Neuron (in vitro differentiated cells): ENCODE data around the gene SEC31B.

Experiments used
- H2AFZ ChIP-seq: one replicate; pipeline ENCODE4 v1.6.1; 2013; ENCODE audit warnings: low read depth, mild to moderate bottlenecking, inconsistent platforms, low read length, moderate library complexity
- H3K27me3 ChIP-seq: one replicate; pipeline ENCODE4 v1.6.1; 2013; ENCODE audit warnings: low read length; ENCODE audit not compliant: insufficient read depth
- H3K36me3 ChIP-seq: one replicate; pipeline ENCODE4 v1.6.1; 2013; ENCODE audit warnings: low read length; ENCODE audit not compliant: insufficient read depth
- H3K4me1 ChIP-seq: one replicate; pipeline ENCODE4 v1.6.1; 2013; ENCODE audit warnings: low read length; ENCODE audit not compliant: insufficient read depth
- H3K4me3 ChIP-seq: 2 replicates; pipeline ENCODE4 v1.5.1; 2013; ENCODE audit warnings: mild to moderate bottlenecking, low read length, moderate library complexity
- H3K9me3 ChIP-seq: one replicate; pipeline ENCODE4 v1.6.1; 2013; ENCODE audit warnings: low read length

The SEC31B gene

DNA sequence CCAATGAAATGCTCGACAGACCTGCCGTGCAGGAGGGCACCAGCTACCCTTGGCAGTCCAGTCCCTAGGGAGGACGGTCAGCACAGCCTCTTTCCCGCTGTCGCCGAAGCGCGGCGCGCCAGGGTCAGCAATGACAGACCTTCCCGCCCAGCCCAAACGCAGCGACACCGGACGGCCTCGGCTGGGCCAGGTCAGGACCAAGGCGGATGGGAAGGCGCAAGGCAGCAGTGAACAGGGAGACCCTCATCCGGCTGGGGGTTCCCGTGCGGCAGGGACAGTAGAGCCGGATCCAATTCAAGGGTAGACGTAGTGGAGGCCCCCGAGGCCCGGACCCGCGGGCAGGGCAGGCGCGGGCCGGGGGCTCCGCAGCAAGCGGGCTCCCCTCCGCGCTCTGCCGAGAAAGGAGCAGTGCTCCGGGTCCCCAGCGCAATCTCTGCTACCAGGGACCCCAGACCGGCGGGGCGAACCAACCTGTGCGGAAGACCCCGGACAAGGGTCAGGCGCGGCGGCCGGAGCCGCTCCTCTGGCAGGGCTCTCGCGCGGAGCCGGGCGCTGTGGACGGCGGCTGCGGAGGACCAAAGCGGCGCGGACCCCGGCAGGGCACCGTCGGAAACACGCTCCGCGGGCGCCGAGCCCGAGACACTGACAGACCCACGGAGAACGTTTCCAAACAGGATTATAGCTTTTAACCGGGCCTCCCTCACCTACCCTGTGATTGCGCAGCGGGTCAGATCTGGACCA lies at the start of gene SEC31B:
TSS of gene SEC31B (minus strand) at position 551 of the 741 bp plus-strand sequence. CDS start 2,909 bp downstream, outside the sequence.
- peaks cover 13% of the 10 kb centered on the region for H3K36me3 ChIP-seq
- H3K27me3 ChIP-seq: no peaks in the 10 kb centered on the region
- H2AFZ ChIP-seq: peak within 1 kb of the TSS; percentile 1
- no peaks in the 10 kb centered on the region for H3K9me3 ChIP-seq
- H3K4me3 ChIP-seq: peak within 1 kb of the TSS; percentile 41
- H3K4me1 ChIP-seq: no peaks in the 10 kb centered on the region

DNA sequence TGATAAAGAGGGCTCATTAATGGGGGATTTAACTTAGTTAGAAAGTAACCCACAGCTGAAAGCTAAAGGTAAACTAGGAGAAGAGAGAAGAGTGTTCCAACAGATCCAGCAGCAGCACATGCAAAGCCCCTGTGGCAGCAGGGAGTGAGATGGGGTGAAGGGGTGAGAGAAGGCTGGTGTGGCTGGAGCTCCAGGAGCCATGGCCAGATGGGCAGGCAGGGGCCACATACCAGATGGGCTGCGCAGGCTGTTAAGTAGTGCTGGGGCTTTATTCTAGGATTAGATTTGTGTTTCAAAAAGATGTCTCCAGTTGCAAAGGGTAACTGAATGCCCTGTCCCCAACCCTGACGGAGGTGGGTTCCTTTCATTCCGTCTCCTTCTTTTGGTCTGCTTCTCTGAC lies 49.3 kb upstream of the SEC31B start:
- H3K36me3 ChIP-seq: no peaks in the 10 kb centered on the region
- H3K4me1 ChIP-seq: peaks cover 11% of the 10 kb centered on the region
- H2AFZ ChIP-seq: no peak overlapping the region
- H3K9me3 ChIP-seq: no peaks in the 10 kb centered on the region
- peaks cover 11% of the 10 kb centered on the region for H3K27me3 ChIP-seq
- no peak overlapping the region for H3K4me3 ChIP-seq

- H3K9me3 ChIP-seq: no peaks in the 10 kb centered on the region
- peaks cover 11% of the 10 kb centered on the region for H3K4me1 ChIP-seq
- no peak overlapping the region for H2AFZ ChIP-seq
- H3K27me3 ChIP-seq: peaks cover 11% of the 10 kb centered on the region
- no peaks in the 10 kb centered on the region for H3K36me3 ChIP-seq
- H3K4me3 ChIP-seq: no peak overlapping the region
These were observed 48.2 kb upstream of the SEC31B start for GRCh38 chr10:100567826-100568225.

DNA sequence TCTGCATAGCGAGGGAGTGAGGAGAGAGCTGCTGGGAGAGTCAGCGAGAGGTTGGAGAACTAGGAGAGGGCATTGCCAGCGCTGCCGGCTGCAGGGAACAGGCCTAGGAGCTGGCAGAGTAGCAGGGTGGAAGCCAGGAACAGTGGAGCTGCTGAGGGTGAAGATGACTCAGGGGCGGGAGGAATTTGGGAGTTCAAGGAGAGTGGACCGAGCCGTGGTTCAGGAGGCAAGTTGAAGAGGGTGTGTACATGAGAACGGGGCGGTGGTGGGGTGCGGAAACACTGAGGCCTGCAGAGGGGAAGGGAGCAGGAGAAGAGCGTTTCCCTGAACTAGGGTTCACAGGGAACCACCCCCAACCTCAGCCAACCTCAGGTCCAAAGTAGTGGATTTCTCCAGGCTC lies 47.6 kb upstream of the SEC31B start:
- H2AFZ ChIP-seq: no peak overlapping the region
- peaks cover 11% of the 10 kb centered on the region for H3K4me1 ChIP-seq
- H3K9me3 ChIP-seq: no peaks in the 10 kb centered on the region
- H3K36me3 ChIP-seq: no peaks in the 10 kb centered on the region
- no peak overlapping the region for H3K4me3 ChIP-seq
- peaks cover 11% of the 10 kb centered on the region for H3K27me3 ChIP-seq

DNA sequence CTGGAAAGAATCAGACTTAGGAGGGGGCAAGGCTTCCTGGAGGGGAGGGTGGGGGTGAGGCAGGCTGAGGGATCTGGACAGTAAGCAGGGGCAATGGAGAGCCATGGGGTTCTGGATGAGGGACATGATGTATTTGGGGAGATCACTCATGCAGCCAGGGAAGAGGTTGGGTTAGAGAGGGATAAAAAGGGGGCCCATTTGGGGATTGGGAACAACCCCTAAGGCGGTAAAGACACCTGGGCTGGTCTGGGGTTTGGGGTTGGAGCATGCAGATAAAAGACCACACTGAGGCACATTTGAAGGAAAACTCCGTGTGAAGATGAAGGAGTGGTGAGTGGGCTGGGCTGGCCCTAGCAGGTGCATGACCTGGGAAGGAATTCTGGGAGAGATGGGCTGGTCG lies 46.9 kb upstream of the SEC31B start:
- Histone ChIP-seq H3K4me3 (no peak overlapping the region), H3K36me3 (no peaks in the 10 kb centered on the region), H3K9me3 (no peaks in the 10 kb centered on the region), H3K27me3 (peaks cover 11% of the 10 kb centered on the region), H3K4me1 (peaks cover 11% of the 10 kb centered on the region), H2AFZ (no peak overlapping the region)

DNA sequence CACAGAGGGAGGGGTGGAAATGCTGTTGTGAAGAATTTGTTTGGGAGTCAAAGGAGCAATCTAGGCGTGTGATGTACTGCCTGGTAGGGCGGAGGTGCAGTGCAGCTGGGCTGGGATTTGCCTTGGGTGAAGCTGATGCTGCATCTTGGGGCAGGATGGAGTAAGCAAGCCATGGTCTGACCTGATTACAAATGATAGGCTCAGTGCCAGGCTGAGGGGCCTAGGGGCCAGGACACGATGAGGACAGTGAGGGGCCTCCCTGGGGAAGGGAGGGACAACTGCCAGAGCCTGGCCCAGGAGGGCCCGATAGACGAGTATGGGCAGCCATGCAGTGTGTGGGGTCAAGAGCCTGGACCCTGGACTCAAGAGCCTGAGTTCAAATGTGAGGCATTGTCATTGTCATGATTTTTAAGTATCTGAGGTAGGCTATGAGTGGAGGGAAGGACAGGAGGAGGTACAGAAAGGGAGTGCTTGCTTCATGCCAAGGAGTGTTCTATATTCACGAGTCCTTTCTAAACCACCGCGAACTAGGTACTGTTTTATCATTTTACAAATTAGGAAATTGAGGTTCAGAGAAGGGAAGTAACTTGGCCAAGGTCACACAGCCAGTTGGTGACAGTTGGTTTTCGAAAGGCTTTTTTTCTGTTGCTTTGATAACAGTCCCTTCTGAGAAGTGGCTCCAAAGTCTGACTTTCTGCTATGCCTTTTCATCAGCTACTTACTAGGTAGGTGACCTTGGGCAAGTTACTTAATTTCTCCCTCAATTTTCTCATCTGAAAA lies 45.7 kb upstream of the SEC31B start:
- H3K9me3 ChIP-seq: no peaks in the 10 kb centered on the region
- H3K36me3 ChIP-seq: no peaks in the 10 kb centered on the region
- H3K4me3 ChIP-seq: no peak overlapping the region
- H2AFZ ChIP-seq: no peak overlapping the region
- H3K4me1 ChIP-seq: peaks cover 2% of the 10 kb centered on the region
- H3K27me3 ChIP-seq: peaks cover 11% of the 10 kb centered on the region

DNA sequence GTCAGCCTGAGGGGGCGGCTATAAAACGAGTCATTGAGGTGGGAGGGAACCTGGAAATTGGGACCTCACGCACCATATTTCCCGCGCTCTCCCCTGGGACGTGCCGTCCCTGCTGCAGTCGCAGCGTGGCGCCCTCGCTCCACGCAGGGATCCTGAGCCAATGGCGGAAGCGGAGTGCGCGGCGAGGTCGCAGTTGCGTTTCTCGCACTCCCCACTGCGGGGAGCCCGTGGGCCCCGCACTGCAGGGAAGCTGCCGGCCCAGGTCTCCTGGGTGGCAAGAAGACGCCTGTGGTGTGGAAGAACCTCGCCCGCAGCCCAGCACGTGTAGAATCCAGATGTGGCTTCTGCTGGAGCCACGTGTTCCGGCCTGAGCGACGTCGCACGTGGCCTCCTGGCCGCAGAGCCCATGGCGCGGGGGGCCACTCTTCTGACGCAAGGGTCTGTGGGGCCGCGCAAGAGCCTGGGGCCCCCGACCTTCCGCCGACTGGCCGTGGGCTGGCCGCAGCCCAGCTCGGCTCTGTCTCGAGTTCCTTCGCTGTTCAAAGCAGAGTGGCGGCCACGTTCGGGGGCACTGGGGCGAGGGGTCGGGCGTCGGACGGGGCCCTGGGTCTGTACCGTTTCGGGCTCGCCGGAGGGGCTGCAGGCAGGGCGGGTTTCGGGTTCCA lies 42.5 kb upstream of the SEC31B start:
- Histone ChIP-seq H3K9me3 (no peaks in the 10 kb centered on the region), H3K4me3 (no peak overlapping the region), H3K27me3 (peaks cover 5% of the 10 kb centered on the region), H3K4me1 (no peaks in the 10 kb centered on the region), H3K36me3 (peaks cover 3% of the 10 kb centered on the region), H2AFZ (no peak overlapping the region)

GRCh38 chr10:100561005-100561404 lies 41.3 kb upstream of the SEC31B start:
- H3K27me3 ChIP-seq: no peaks in the 10 kb centered on the region
- H3K4me1 ChIP-seq: no peaks in the 10 kb centered on the region
- no peaks in the 10 kb centered on the region for H3K9me3 ChIP-seq
- H3K4me3 ChIP-seq: no peak overlapping the region
- H3K36me3 ChIP-seq: peaks cover 3% of the 10 kb centered on the region
- no peak overlapping the region for H2AFZ ChIP-seq

- H3K9me3 ChIP-seq: no peaks in the 10 kb centered on the region
- no peaks in the 10 kb centered on the region for H3K4me1 ChIP-seq
- no peak overlapping the region for H2AFZ ChIP-seq
- H3K27me3 ChIP-seq: no peaks in the 10 kb centered on the region
- H3K36me3 ChIP-seq: peaks cover 3% of the 10 kb centered on the region
- H3K4me3 ChIP-seq: no peak overlapping the region
These were observed 40.6 kb upstream of the SEC31B start for GRCh38 chr10:100560248-100560647.

- no peaks in the 10 kb centered on the region for H3K27me3 ChIP-seq
- no peak overlapping the region for H3K4me3 ChIP-seq
- peaks cover 21% of the 10 kb centered on the region for H3K36me3 ChIP-seq
- no peaks in the 10 kb centered on the region for H3K9me3 ChIP-seq
- no peaks in the 10 kb centered on the region for H3K4me1 ChIP-seq
- H2AFZ ChIP-seq: no peak overlapping the region
These were observed 35.2 kb upstream of the SEC31B start for GRCh38 chr10:100554902-100555301.

DNA sequence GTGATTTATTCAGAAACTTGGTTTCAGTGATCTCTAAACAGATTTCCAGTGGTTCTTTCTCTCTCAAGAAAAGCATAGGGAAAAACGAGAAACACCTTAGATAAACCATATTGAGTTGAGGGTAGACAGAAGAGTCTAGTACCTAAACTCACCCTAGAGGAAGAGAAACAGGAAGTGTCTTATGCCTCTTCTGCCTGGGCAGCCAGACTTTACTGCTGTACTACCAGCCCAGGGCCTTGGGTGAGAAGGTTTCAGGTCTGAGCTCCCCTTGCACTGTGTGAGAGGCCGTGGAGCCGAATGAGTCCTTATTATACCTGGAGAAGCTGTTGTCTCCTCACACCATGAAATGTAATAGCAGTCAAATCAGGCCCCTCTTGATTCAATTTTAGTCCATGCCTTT lies 34.3 kb upstream of the SEC31B start:
- Histone ChIP-seq H3K36me3 (peaks cover 31% of the 10 kb centered on the region), H3K4me1 (no peaks in the 10 kb centered on the region), H2AFZ (no peak overlapping the region), H3K4me3 (no peak overlapping the region), H3K9me3 (no peaks in the 10 kb centered on the region), H3K27me3 (no peaks in the 10 kb centered on the region)

DNA sequence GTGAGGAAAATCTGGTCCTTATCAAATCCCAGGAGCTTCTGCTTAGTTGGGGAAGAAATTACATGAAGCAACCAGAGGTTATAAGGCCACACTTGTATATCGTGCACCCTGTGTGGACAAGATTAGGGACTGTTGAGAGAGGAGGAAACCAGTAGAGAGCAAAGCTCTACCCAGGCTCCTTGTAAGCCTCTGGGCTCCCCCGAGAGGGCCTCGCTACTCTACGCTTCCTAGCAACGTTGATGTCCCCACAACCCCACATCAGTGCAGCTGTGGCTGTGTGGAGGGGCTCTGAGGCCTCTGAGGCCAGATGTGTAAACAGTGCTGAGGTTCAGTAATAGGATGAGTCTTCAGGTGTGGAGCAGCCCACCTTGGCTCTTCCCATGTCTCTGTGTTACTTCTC lies 32.1 kb upstream of the SEC31B start:
- H3K9me3 ChIP-seq: no peaks in the 10 kb centered on the region
- no peaks in the 10 kb centered on the region for H3K4me1 ChIP-seq
- H2AFZ ChIP-seq: no peak overlapping the region
- peaks cover 49% of the 10 kb centered on the region for H3K36me3 ChIP-seq
- no peaks in the 10 kb centered on the region for H3K27me3 ChIP-seq
- H3K4me3 ChIP-seq: no peak overlapping the region

DNA sequence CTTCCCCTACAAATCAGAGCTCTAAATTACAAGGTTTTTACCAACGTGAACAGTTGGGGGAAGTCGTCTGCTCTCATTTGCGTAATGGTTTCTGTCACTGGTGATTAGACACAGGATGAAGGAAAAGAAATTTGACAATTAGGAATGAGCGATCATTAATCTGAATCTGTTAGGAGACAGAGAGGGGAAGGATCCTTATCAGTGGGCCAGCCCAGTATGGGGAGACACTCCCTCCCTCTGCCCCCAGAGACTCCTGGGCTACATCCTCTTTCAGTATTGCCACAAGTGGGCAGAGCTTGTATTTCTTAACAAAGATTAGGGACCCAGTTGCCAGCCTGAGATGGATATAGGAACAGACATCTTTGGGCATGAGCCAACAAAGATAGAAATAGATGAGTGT lies 31.5 kb upstream of the SEC31B start:
- H3K9me3 ChIP-seq: no peaks in the 10 kb centered on the region
- no peaks in the 10 kb centered on the region for H3K27me3 ChIP-seq
- H3K4me3 ChIP-seq: no peak overlapping the region
- peaks cover 52% of the 10 kb centered on the region for H3K36me3 ChIP-seq
- H3K4me1 ChIP-seq: no peaks in the 10 kb centered on the region
- H2AFZ ChIP-seq: no peak overlapping the region
